HepG2 (cell line): ENCODE data around the gene GREM2. TPM values are rescaled to one million over a fixed set of nuclear protein-coding genes. Genes with fewer than 3 reads are reported as not detected.

Source experiments
- ATAC-seq: fragments of 200-7000 bp; cut with Tn5 transposase; 3 replicates; pipeline ENCODE4 v1.9.1; 2020; ENCODE audit warnings: mild to moderate bottlenecking, moderate library complexity
- BruUV-seq: library from RNA; stranded (reverse); fragments of 400-500 nt; replicated peaks from 2 replicates; lab custom pipeline; 2021; lab: Mats Ljungman, UMichigan
- CTCF ChIA-PET: fragments of 300-600 bp; formaldehyde crosslinking; extraction: SDS; loops from one replicate; lab custom pipeline; 2021; ENCODE audit warnings: low total read pairs, inconsistent platforms, low intra/inter-chr PET ratio; lab: Yijun Ruan, JAX
- POLR2A ChIA-PET: fragments of 350-600 bp; sonication (Branson Sonifier 250); formaldehyde crosslinking; loops from one replicate; lab custom pipeline; 2020; ENCODE audit warnings: antibody characterized with exemption, inconsistent platforms; lab: Yijun Ruan, JAX
- DNase-seq: peaks from one replicate; pipeline ENCODE4 v3.0.0-alpha.2; 2015; ENCODE audit warnings: low spot score
- FAIRE-seq: peaks from 3 replicates; lab custom pipeline; 2011; peaks lifted over from hg19 to GRCh38; lab: Jason Lieb, UNC
- H2AFZ ChIP-seq: one replicate; pipeline ENCODE4 v1.6.1; 2011; ENCODE audit warnings: low read length, inconsistent platforms
- H3K27ac ChIP-seq: fragments of 300-600 bp; 3 replicates; pipeline ENCODE4 v1.8.0; 2011; ENCODE audit warnings: mixed run types, mild to moderate bottlenecking, mixed read lengths, low read length, inconsistent platforms; ENCODE audit not compliant: insufficient read depth; ENCODE audit errors: extremely low read length
- H3K27me3 ChIP-seq, 2 experiments: fragments of 200-600 bp in 1 of 2; 2 replicates in 1 of 2; 3 replicates in 1 of 2; pipeline versions ENCODE4 v1.6.0 to v1.8.0; 2011; ENCODE audit warnings: low read length in 2 of 2, mild to moderate bottlenecking in 2 of 2, moderate library complexity in 2 of 2, inconsistent platforms in 1 of 2; ENCODE audit not compliant: insufficient read depth in 2 of 2, control insufficient read depth in 1 of 2
- H3K36me3 ChIP-seq, 2 experiments: fragments of 200-600 bp in 1 of 2; replicated peaks in 1 of 2; 2 replicates in 1 of 2; 3 replicates in 1 of 2; pipeline versions ENCODE4 v1.5.1 to v1.8.0; 2011; ENCODE audit warnings: low read length in 2 of 2, inconsistent platforms in 1 of 2; ENCODE audit not compliant: insufficient read depth in 2 of 2, control insufficient read depth in 1 of 2
- H3K4me1 ChIP-seq: 2 replicates; pipeline ENCODE4 v1.5.1; 2012; ENCODE audit warnings: low read length, inconsistent platforms; ENCODE audit not compliant: insufficient read depth
- H3K4me2 ChIP-seq: 2 replicates; pipeline ENCODE4 v1.6.0; 2011; ENCODE audit warnings: low read depth, low read length, inconsistent platforms
- H3K4me3 ChIP-seq, 3 experiments: fragments of 200-600 bp in 1 of 3; sonication (generic), shearing (Covaris generic) in 1 of 3; replicated peaks in 1 of 3; 2 replicates each; pipeline ENCODE4 v1.5.1; 2011 to 2016; ENCODE audit warnings: low read length in 3 of 3, inconsistent platforms in 2 of 3, low read depth in 2 of 3, mild to moderate bottlenecking in 2 of 3, control low read depth in 1 of 3, mixed read lengths in 1 of 3; ENCODE audit not compliant: insufficient read depth in 1 of 3
- H3K79me2 ChIP-seq: one replicate; pipeline ENCODE4 v1.6.1; 2011; ENCODE audit warnings: low read length, inconsistent platforms; ENCODE audit not compliant: insufficient read depth
- H3K9ac ChIP-seq: 2 replicates; pipeline ENCODE4 v1.6.0; 2011; ENCODE audit warnings: mild to moderate bottlenecking, low read depth, low read length, inconsistent platforms; ENCODE audit not compliant: insufficient read depth
- H3K9me3 ChIP-seq: 2 replicates; pipeline ENCODE4 v1.5.1; 2012; ENCODE audit warnings: mild to moderate bottlenecking, low read length
- H4K20me1 ChIP-seq: 2 replicates; pipeline ENCODE4 v1.6.0; 2011; ENCODE audit warnings: inconsistent platforms, mild to moderate bottlenecking, low read length, moderate library complexity; ENCODE audit not compliant: insufficient read depth
- AKNA ChIP-seq: sonication (generic); formaldehyde crosslinking; IDR thresholded peaks from 2 replicates; pipeline ENCODE4 v1.4.0; 2020; ENCODE audit warnings: missing genetic modification reagents, borderline replicate concordance
- FOXK1 ChIP-seq: sonication (generic); formaldehyde crosslinking; IDR thresholded peaks from 2 replicates; pipeline ENCODE4 v1.4.0; 2020; ENCODE audit warnings: low read depth, missing genetic modification reagents, borderline replicate concordance
- FUBP1 ChIP-seq: sonication (generic); formaldehyde crosslinking; IDR thresholded peaks from 2 replicates; pipeline ENCODE4 v1.5.1; 2020; ENCODE audit warnings: missing genetic modification reagents, mild to moderate bottlenecking, borderline replicate concordance
- POLR2G ChIP-seq: fragments of 200-400 bp; formaldehyde crosslinking; IDR thresholded peaks from 2 replicates; pipeline ENCODE4 v1.6.1; 2018; ENCODE audit warnings: mild to moderate bottlenecking, low read depth, low read length, moderate library complexity
- SP1 ChIP-seq, 2 experiments: fragments of 450-650 bp in 1 of 2; sonication (generic) in 1 of 2; formaldehyde crosslinking in 1 of 2; IDR thresholded peaks; 2 replicates each; pipeline versions ENCODE4 v1.4.0 to v1.6.1; 2016 to 2020; ENCODE audit warnings: missing genetic modification reagents in 1 of 2
- TMF1 ChIP-seq: sonication (generic); formaldehyde crosslinking; IDR thresholded peaks from 2 replicates; pipeline ENCODE4 v1.8.1; 2022; ENCODE audit warnings: low read depth, missing genetic modification reagents
- ZBTB37 ChIP-seq: sonication (generic); formaldehyde crosslinking; IDR thresholded peaks from 2 replicates; pipeline ENCODE4 v1.4.0; 2020; ENCODE audit warnings: mild to moderate bottlenecking, missing genetic modification reagents
- ZBTB38 ChIP-seq: sonication (generic); formaldehyde crosslinking; IDR thresholded peaks from 2 replicates; pipeline ENCODE4 v1.5.1; 2020; ENCODE audit warnings: mild to moderate bottlenecking, missing genetic modification reagents
- ZNF280D ChIP-seq: sonication (generic); formaldehyde crosslinking; IDR thresholded peaks from 2 replicates; pipeline ENCODE4 v1.5.1; 2020; ENCODE audit warnings: mild to moderate bottlenecking, missing genetic modification reagents
- ZNF761 ChIP-seq: sonication (generic); formaldehyde crosslinking; conservative IDR thresholded peaks from 2 replicates; pipeline ENCODE4 v1.4.0; 2020; ENCODE audit warnings: mild to moderate bottlenecking, missing genetic modification reagents
- WGBS: methylation state at CpG from one replicate; pipeline ENCODE4 v1.1.6; 2017; ENCODE audit warnings: low lambda C conversion rate; 5-methylcytosine and 5-hydroxymethylcytosine counted together
- in situ Hi-C: cut with HindIII; loops from 2 replicates; pipeline ENCODE4 v1.10.0; 2017; ENCODE audit warnings: low pct_unique_long_range_greater_than_20kb; ENCODE audit not compliant: extremely low pct_ligation_motif_present
- intact Hi-C: fragments of 100-400 bp; cut with micrococcal nuclease; formaldehyde crosslinking; loops from one replicate; pipeline ENCODE4 v1.10.0; 2022; ENCODE audit not compliant: unreplicated experiment
- polyA plus RNA-seq, 8 experiments: library from polyadenylated mRNA; depleted of rRNA in 3 of 8; stranded (reverse) in 7 of 8; unstranded in 1 of 8; fragments of >200 nt; fragmentation: Illumina TruSeq in 4 of 8; extraction: Trizol in 4 of 8; gene quantifications; 2 replicates each; pipeline versions ENCODE4 v1.2.1 to v1.2.3, GENCODE V29; 2011 to 2016; ENCODE audit warnings: low read depth in 4 of 8, missing spikeins in 1 of 8, mixed read lengths in 1 of 8; ENCODE audit not compliant: insufficient read depth in 1 of 8
- total RNA-seq, 5 experiments: library from RNA; depleted of rRNA; stranded (reverse); fragments of >200 nt; fragmentation: Illumina TruSeq; extraction: Trizol; gene quantifications; 2 replicates each; pipeline ENCODE4 v1.2.3, GENCODE V29; 2016; ENCODE audit warnings: low read depth in 1 of 5

Gene GREM2
- total and polyA plus RNA-seq, 2 of the 13 experiments (the other 11 are each of a cell fraction or from before 2014, with no cell fraction given): 0.07 TPM; not detected in 1

- TF ChIP-seq SP1 (IDR thresholded peaks at IDR 0.05) (no peak), SP1 (CRISPR knock-in tag; IDR thresholded peaks at IDR 0.05) (no peak)
Observed at GRCh38 chr1:240526312-240526711, 85.6 kb downstream of the GREM2 start (continued).

GRCh38 chr1:240524356-240525069 is 87.4 kb downstream of the GREM2 start:
- H4K20me1 ChIP-seq: no peaks in the 10 kb centered on the region
- H3K79me2 ChIP-seq: no peaks in the 10 kb centered on the region
- H2AFZ ChIP-seq: no peak overlapping the region
- WGBS: 37% methylated on average over 4 of the region's 4 CpGs
- ATAC-seq: no peak
- intact Hi-C loops: no loop called here
- no peak for FAIRE-seq
- ChIA-PET CTCF (no interaction called here), POLR2A (no interaction called here)
- H3K27me3 ChIP-seq: no peaks in the 10 kb centered on the region
- H3K4me2 ChIP-seq: no peak overlapping the region
- no peaks in the 10 kb centered on the region for H3K36me3 ChIP-seq
- BruUV-seq: no TSS peak
- H3K9ac ChIP-seq: no peak overlapping the region
- no peak overlapping the region for H3K27ac ChIP-seq
- H3K9me3 ChIP-seq: no peaks in the 10 kb centered on the region
- peaks cover 16% of the 10 kb centered on the region for H3K4me1 ChIP-seq
- DNase-seq: no peak
- H3K4me3 ChIP-seq: no peak overlapping the region
- in situ Hi-C loops: no loop called here
- TF ChIP-seq AKNA (CRISPR knock-in tag): no peak
- TF ChIP-seq FOXK1: no peak
- TF ChIP-seq TMF1: no peak
- TF ChIP-seq ZNF761 (CRISPR knock-in tag): no peak
- no peak for TF ChIP-seq POLR2G
- TF ChIP-seq ZBTB38: no peak
- no peak for TF ChIP-seq ZNF280D
- TF ChIP-seq ZBTB37 (CRISPR knock-in tag): no peak
- no peak for TF ChIP-seq FUBP1 (CRISPR knock-in tag)
